Duodenal mucosa (tissue), 2 donors: ENCODE results near the gene ARHGEF18.

Experiments used
- H3K27ac ChIP-seq: one replicate; pipeline ENCODE4 v1.7.0; 2013; ENCODE audit warnings: low read depth, low read length
- H3K27me3 ChIP-seq, 2 donors: one replicate each; pipeline ENCODE4 v1.7.0; 2013; ENCODE audit warnings: low read length in 2 of 2, control low read depth in 1 of 2; ENCODE audit not compliant: insufficient read depth in 2 of 2, control insufficient read depth in 1 of 2
- H3K36me3 ChIP-seq, 2 donors: one replicate each; pipeline ENCODE4 v1.7.0; 2013; ENCODE audit warnings: low read length in 2 of 2, control low read depth in 1 of 2; ENCODE audit not compliant: insufficient read depth in 2 of 2, control insufficient read depth in 1 of 2
- H3K4me1 ChIP-seq, 2 donors: one replicate each; pipeline ENCODE4 v1.7.0; 2013; ENCODE audit warnings: low read length in 2 of 2, control low read depth in 1 of 2; ENCODE audit not compliant: insufficient read depth in 2 of 2, control insufficient read depth in 1 of 2
- H3K4me3 ChIP-seq, 2 donors: one replicate each; pipeline ENCODE4 v1.7.0; 2013; ENCODE audit warnings: low read length in 2 of 2, low read depth in 1 of 2
- H3K9ac ChIP-seq, 2 donors: one replicate each; pipeline ENCODE4 v1.7.0; 2013; ENCODE audit warnings: low read length in 2 of 2, low read depth in 1 of 2
- H3K9me3 ChIP-seq, 2 donors: one replicate each; pipeline ENCODE4 v1.7.0; 2013; ENCODE audit warnings: low read length in 2 of 2, control low read depth in 1 of 2; ENCODE audit not compliant: control insufficient read depth in 1 of 2

Gene ARHGEF18

DNA sequence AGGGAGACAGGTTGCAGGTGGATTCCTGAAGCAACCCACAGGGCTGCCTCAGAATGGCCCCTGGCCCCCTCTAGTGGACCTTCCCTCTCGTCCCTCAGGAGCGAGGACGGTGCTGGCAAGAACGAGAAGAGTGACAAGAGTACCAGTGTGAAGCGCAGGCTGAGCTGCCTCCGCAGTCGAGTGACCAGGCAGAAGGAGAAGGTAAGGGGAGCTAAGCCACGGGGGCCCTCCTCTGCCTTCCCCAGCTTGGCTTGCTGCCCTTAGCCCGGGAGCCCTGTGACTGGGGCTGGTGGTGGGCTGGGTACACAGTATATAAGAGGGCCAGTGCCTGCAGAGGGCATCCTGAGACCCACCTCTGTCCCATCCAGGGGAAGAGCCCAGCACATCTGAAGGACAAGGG is 34.0 kb downstream of the ARHGEF18 start:
- Histone ChIP-seq H3K4me3 (no peak overlapping the region), H3K4me1 (no peaks in the 10 kb centered on the region), H3K27ac (no peak overlapping the region), H3K27me3 (no peaks in the 10 kb centered on the region), H3K36me3 (no peaks in the 10 kb centered on the region), H3K9me3 (no peaks in the 10 kb centered on the region), H3K9ac (no peak overlapping the region)

DNA sequence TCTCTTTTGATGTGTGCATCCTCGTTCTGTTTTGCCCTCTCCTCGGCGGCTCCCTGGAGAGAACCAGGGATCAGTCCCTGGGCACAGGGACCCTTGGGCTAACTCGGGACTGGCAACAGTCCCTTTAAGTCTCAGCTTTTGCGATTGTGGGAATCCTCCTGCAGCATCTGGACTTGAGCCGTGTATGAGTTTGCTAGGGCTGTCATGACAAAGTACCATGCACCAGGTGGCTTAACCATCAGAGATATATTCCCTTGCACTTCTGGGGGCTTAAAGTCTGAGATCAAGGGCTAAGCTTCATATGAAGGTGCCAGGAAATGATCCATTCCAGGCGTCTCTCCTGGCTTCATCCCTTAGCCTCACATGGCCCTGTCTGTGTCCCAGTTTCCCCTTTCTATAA is 34.5 kb downstream of the ARHGEF18 start:
- H3K27me3 ChIP-seq = no peaks in the 10 kb centered on the region

DNA sequence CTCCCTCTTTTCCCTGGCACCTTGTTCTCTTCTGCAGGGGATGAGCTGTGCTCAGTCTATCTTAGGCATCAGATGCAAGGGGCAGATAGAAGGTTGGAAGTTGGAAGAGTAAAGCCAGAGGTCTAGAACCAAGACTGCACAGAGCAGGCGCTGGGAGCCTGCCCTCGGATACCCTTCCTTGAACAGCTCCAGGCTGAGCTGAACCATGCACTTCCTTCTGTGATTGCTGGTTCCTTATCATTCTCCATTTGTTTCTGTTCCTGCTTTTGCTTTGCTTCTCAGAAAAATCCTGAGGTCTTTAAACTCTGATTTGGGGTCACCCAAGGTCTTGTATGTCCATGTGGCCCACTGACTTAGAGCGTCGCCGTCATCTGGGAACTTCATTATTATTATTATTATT is 36.3 kb downstream of the ARHGEF18 start:
- no peak overlapping the region for H3K27ac ChIP-seq
- no peak overlapping the region for H3K4me3 ChIP-seq
- no peaks in the 10 kb centered on the region for H3K27me3 ChIP-seq
- no peak overlapping the region for H3K9ac ChIP-seq
- no peaks in the 10 kb centered on the region for H3K4me1 ChIP-seq
- H3K9me3 ChIP-seq = no peaks in the 10 kb centered on the region
- H3K36me3 ChIP-seq = no peaks in the 10 kb centered on the region

More for the DNA sequence above, 34.5 kb downstream of the ARHGEF18 start:
- H3K9me3 ChIP-seq = no peaks in the 10 kb centered on the region
- no peak overlapping the region for H3K4me3 ChIP-seq
- H3K36me3 ChIP-seq = no peaks in the 10 kb centered on the region
- no peaks in the 10 kb centered on the region for H3K4me1 ChIP-seq
- no peak overlapping the region for H3K27ac ChIP-seq
- H3K9ac ChIP-seq = no peak overlapping the region

DNA sequence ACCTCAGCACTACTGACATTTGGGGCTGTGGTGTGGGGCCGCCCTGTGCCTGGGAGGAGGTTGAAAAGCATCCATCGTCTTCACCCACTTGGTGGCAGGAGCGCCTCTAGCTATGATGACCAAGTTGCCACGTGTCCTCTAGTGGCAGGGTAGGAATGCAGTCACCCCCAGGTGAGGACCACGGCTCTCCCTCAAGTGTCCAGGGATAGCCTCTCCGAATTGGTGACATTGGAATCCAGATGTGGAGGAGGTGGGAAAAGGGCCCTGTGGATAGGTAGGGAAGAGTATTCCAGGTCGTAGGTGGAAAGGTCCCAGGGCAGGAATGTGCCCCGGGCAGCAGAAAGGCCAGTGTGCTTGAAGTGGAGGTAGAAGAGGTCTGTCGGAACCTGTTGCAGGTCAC is 37.6 kb downstream of the ARHGEF18 start:
- Histone ChIP-seq H3K36me3 (no peaks in the 10 kb centered on the region), H3K27me3 (no peaks in the 10 kb centered on the region), H3K27ac (no peak overlapping the region), H3K4me3 (no peak overlapping the region), H3K4me1 (peaks cover under 1 to 2% of the 10 kb centered on the region in 2 donors), H3K9me3 (no peaks in the 10 kb centered on the region), H3K9ac (no peak overlapping the region)

DNA sequence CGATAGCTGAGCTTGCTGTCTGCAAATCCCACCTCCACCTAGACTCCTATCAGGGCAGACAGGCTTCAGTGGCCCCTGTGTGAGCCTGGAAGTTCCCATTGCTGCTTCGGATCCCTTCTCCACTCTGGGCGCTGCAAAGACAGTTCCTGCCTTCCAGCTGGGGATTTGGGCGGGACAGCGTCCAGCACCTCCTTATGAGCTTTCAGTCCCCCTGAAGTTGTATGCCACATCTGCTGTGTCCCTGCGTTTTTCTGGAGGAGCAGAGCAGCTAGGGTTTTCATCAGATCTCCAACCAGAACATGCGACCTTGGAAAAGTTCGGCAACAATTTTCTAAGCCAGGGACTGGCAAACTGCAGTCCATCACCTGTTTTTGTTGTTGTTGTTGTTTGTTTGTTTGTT is 38.0 kb downstream of the ARHGEF18 start:
- H3K4me3 ChIP-seq = no peak overlapping the region
- H3K36me3 ChIP-seq = no peaks in the 10 kb centered on the region
- no peak overlapping the region for H3K27ac ChIP-seq
- H3K9me3 ChIP-seq = no peaks in the 10 kb centered on the region
- H3K9ac ChIP-seq = no peak overlapping the region
- peaks cover 5 to 7% of the 10 kb centered on the region in 2 donors for H3K4me1 ChIP-seq
- H3K27me3 ChIP-seq = no peaks in the 10 kb centered on the region

DNA sequence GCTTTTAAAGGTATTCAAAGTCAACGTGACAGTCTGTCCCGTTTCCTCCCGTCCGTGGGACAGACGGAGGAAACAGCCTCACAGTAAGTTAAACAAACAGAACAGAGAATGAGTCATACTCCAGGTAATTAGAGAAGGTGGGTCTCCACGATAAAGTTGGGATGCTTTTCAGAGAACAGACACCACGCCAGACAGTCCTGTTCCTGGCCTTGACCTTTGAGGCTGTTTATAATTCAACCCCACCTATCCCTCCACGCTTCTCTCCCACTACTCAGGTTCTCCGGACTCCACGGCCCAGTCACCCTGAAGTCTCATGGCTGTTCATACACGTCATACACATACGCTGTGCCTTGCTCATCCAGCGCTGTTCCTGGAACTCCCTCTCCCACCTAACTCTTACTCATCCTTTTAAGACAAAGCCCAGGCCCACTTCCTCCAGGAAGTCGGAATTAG is 42.5 kb downstream of the ARHGEF18 start:
- H3K9ac ChIP-seq = peak overlapping the region in 1 of 2 donors; percentile 36
- peak overlapping the region in 1 of 2 donors; percentile 20 for H3K4me3 ChIP-seq
- peak overlapping the region; percentile 10 for H3K27ac ChIP-seq
- no peaks in the 10 kb centered on the region for H3K36me3 ChIP-seq
- peaks cover 17 to 18% of the 10 kb centered on the region in 2 donors for H3K4me1 ChIP-seq
- H3K27me3 ChIP-seq = no peaks in the 10 kb centered on the region
- H3K9me3 ChIP-seq = no peaks in the 10 kb centered on the region

DNA sequence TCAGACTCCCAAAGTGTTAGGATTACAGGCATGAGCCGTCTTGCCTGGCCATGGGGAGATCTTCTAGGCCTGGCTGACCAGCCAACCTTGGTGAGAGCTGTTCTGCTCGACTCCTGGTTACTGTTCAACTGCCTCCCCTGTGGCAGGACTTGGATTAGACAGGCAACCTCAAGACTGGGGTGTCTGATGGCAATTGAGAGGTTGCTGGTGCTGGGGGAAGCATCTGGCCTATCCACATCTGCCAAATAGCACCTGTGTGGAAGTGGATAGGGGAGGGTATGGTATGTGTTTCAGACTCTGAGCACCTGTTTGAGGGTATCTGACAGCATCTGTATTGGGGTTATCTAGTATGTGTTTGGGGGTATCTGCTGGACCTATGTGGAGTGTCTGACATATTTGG is 44.7 kb downstream of the ARHGEF18 start:
- no peaks in the 10 kb centered on the region for H3K27me3 ChIP-seq
- no peaks in the 10 kb centered on the region for H3K9me3 ChIP-seq
- H3K9ac ChIP-seq = no peak overlapping the region
- no peak overlapping the region for H3K27ac ChIP-seq
- no peak overlapping the region for H3K4me3 ChIP-seq
- H3K4me1 ChIP-seq = peaks cover 18 to 23% of the 10 kb centered on the region in 2 donors
- no peaks in the 10 kb centered on the region for H3K36me3 ChIP-seq

DNA sequence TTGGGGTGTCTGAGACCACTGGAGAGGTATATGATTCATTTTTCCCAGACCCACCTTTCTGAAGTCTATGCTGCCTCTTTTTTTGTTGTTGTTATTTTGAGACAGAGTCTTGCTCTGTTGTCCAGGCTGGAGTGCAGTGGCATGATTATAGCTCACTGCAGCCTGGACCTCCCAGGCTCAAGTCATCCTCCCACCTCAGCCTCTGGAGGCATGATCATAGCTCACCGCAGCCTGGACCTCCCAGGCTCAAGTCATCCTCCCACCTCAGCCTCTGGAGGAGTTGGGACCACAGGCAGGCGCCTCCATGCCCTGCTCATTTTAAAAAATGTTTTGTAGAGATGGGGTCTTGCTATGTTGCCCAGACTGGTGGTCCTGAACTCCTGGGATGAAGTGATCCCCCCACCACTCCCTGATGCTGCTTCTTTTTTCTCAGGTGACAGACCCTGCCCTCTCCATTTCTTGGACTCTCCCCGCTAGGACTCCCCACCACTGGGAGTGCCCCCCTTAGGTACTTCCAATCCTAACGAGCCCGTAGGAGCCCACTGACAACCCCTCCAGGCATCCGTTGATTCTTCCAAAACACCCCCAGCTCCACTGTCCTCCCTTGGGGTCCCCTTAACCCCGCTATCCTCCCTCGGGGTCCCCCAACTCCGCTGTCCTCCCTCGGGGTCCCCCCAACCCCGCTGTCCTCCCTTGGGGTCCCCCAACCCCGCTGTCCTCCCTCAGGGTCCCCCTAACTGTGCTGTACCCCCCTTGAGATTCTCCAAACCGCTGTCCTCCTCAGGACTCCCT is 45.4 kb downstream of the ARHGEF18 start:
- peak overlapping the region; percentile 92 to 98 for H3K4me3 ChIP-seq
- H3K4me1 ChIP-seq = peaks cover 24 to 26% of the 10 kb centered on the region in 2 donors
- H3K27ac ChIP-seq = no peak overlapping the region
- H3K27me3 ChIP-seq = no peaks in the 10 kb centered on the region
- H3K36me3 ChIP-seq = no peaks in the 10 kb centered on the region
- H3K9ac ChIP-seq = peak overlapping the region; percentile 94 to 95
- no peaks in the 10 kb centered on the region for H3K9me3 ChIP-seq

DNA sequence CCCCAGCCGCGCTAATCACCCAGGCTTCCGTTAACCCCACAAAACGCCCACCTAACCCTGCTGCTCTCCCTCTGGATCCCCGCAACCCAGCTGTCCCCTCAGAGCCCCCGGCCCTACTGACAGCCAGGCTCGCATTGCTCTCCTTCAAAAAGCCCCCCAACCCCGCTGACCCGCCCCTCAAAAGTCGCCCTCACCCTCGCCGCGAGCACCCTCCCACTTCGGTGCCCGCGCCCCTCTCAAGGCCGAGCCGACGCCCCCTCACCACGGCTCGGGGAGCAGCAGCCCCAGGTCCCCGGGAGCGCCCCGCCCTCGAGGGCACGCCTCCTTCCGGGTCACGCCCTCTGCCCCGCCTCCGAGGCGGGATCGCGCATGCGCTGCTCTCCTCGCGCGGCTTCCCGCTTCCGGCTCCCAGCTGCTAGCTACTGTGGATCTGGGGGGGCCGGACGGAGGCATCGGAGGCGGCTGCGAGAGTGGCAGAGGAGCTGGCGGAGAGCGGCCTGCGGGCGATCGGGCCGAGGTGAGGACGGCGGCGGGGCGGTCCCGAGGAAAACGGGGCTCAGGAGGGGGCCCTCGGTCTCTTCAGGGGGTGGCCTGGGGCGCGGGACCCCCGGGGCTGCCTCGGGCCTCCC is 46.1 kb downstream of the ARHGEF18 start:
- peak overlapping the region; percentile 94 to 95 for H3K9ac ChIP-seq
- H3K4me1 ChIP-seq = peaks cover 25 to 26% of the 10 kb centered on the region in 2 donors
- no peaks in the 10 kb centered on the region for H3K9me3 ChIP-seq
- H3K4me3 ChIP-seq = peak overlapping the region; percentile 92 to 98
- peak overlapping the region; percentile 51 for H3K27ac ChIP-seq
- H3K36me3 ChIP-seq = no peaks in the 10 kb centered on the region
- H3K27me3 ChIP-seq = no peaks in the 10 kb centered on the region

DNA sequence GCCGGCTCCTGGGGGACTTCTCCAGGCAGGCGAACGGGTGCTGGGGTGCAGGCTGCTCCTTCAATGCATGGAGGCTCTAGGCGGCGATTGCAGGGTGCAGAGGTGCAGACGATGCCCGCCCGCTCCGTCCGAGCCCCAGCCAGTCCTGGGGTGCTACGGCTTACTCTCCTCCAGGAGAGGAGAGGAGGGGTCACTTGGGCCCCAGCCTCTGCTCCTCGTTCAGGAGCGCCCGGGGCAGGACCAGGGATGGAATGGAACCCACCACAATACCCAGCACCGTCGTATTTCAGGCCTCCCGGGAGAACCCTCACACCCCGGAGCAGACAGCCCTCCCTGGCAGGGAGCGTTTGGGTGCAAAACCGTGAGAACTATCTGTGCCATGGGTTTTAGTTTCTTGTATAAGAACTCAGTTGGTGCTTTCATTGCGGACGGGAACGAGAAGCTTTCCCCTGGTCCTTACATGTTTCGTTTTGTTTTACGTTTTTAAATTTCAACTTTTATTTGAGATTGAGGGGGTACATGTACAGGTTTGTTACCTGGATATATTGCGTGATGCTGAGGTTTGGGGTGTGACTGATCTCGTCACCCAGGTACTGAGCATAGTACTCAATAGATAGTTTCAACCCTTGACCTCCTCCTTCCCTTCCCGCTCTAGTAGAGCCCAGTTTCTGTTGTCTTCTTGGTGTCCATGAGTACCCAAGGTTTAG is 46.8 kb downstream of the ARHGEF18 start:
- peak overlapping the region; percentile 51 for H3K27ac ChIP-seq
- no peaks in the 10 kb centered on the region for H3K9me3 ChIP-seq
- H3K36me3 ChIP-seq = no peaks in the 10 kb centered on the region
- peaks cover 25 to 26% of the 10 kb centered on the region in 2 donors for H3K4me1 ChIP-seq
- peak overlapping the region; percentile 92 to 98 for H3K4me3 ChIP-seq
- no peaks in the 10 kb centered on the region for H3K27me3 ChIP-seq
- peak overlapping the region; percentile 94 to 95 for H3K9ac ChIP-seq
